AG20443 (cell line): Measurements from ENCODE around the gene VCAN.

ENCODE experiments used
- DNase-seq: peaks from one replicate; pipeline ENCODE4 v3.0.0; 2012; ENCODE audit warnings: low spot score, mixed read lengths

VCAN gene

GRCh38 chr5:83498585-83498984, 27.0 kb downstream of the VCAN start:
- DNase-seq: no peak

- peak; percentile 33 for DNase-seq
These were observed 32.1 kb downstream of the VCAN start for GRCh38 chr5:83503662-83504061.

- DNase-seq: no peak
These were observed 35.9 kb downstream of the VCAN start for GRCh38 chr5:83507431-83507830.

GRCh38 chr5:83509540-83509939, 38.0 kb downstream of the VCAN start:
- DNase-seq: peak; percentile 34

GRCh38 chr5:83510260-83510659, 38.7 kb downstream of the VCAN start:
- DNase-seq: no peak

- DNase-seq: peak; percentile 23
These were observed 40.7 kb downstream of the VCAN start for GRCh38 chr5:83512061-83512745.

GRCh38 chr5:83513081-83513480, 41.5 kb downstream of the VCAN start:
- no peak for DNase-seq

GRCh38 chr5:83513491-83513890, 41.9 kb downstream of the VCAN start:
- no peak for DNase-seq

- no peak for DNase-seq
These were observed 44.8 kb downstream of the VCAN start for GRCh38 chr5:83516377-83516776.

- peak; percentile 15 for DNase-seq
These were observed 45.6 kb downstream of the VCAN start for GRCh38 chr5:83517072-83517687.

GRCh38 chr5:83517688-83518085, 46.1 kb downstream of the VCAN start:
- DNase-seq: no peak

GRCh38 chr5:83518319-83519061, 46.9 kb downstream of the VCAN start:
- no peak for DNase-seq

GRCh38 chr5:83522446-83522845, 50.9 kb downstream of the VCAN start:
- DNase-seq: no peak

GRCh38 chr5:83523929-83524328, 52.4 kb downstream of the VCAN start:
- no peak for DNase-seq

GRCh38 chr5:83524345-83524744, 52.8 kb downstream of the VCAN start:
- no peak for DNase-seq

GRCh38 chr5:83524991-83525390, 53.4 kb downstream of the VCAN start:
- no peak for DNase-seq

- DNase-seq: no peak
These were observed 54.7 kb downstream of the VCAN start for GRCh38 chr5:83526289-83526688.

- DNase-seq: no peak
These were observed 55.7 kb downstream of the VCAN start for GRCh38 chr5:83527221-83527620.

GRCh38 chr5:83527722-83528438, 56.3 kb downstream of the VCAN start:
- no peak for DNase-seq

- no peak for DNase-seq
These were observed 56.9 kb downstream of the VCAN start for GRCh38 chr5:83528439-83528769.

- DNase-seq: no peak
These were observed 58.6 kb downstream of the VCAN start for GRCh38 chr5:83530193-83530592.

- no peak for DNase-seq
These were observed 60.1 kb downstream of the VCAN start for GRCh38 chr5:83531661-83532060.
